GM21390 (cell line): Measurements from ENCODE around the gene NBPF14.
"Not testable (repeated sequence)": the region's sequence is repeated elsewhere in the genome, so short reads cannot be mapped to it uniquely, and the experiment has no call there.

ENCODE experiments used
- ATAC-seq: cut with Tn5 transposase; IDR thresholded peaks from one replicate; pipeline ENCODE4 v1.9.1; 2021; ENCODE audit not compliant: unreplicated experiment

Gene NBPF14

GRCh38 chr1:148595911-148596310, at the start of gene NBPF14:
NBPF14 (minus strand) TSS chr1:148596011; CDS start chr1:148595717, 294 bp downstream.
- ATAC-seq: not testable (repeated sequence)

GRCh38 chr1:148625451-148625850, 29.6 kb upstream of the NBPF14 start:
- ATAC-seq: not testable (repeated sequence)

GRCh38 chr1:148618216-148618615, 22.4 kb upstream of the NBPF14 start:
- not testable (repeated sequence) for ATAC-seq

- not testable (repeated sequence) for ATAC-seq
These were observed 9.5 kb upstream of the NBPF14 start for GRCh38 chr1:148605266-148605665.

GRCh38 chr1:148595360-148595759, 451 bp downstream of the NBPF14 start:
- ATAC-seq: not testable (repeated sequence)

- not testable (repeated sequence) for ATAC-seq
These were observed 4.7 kb downstream of the NBPF14 start for GRCh38 chr1:148591098-148591497.

- not testable (repeated sequence) for ATAC-seq
These were observed 63.7 kb downstream of the NBPF14 start for GRCh38 chr1:148532158-148532557.

- ATAC-seq: not testable (repeated sequence)
These were observed 66.7 kb downstream of the NBPF14 start for GRCh38 chr1:148529101-148529567.

GRCh38 chr1:148528591-148528990, 67.2 kb downstream of the NBPF14 start:
- not testable (repeated sequence) for ATAC-seq

- not testable (repeated sequence) for ATAC-seq
These were observed 69.2 kb downstream of the NBPF14 start for GRCh38 chr1:148526587-148526986.

GRCh38 chr1:148523205-148524144, 72.3 kb downstream of the NBPF14 start:
- ATAC-seq: peak; percentile 6

GRCh38 chr1:148522561-148523204, 73.1 kb downstream of the NBPF14 start:
- ATAC-seq: peak; percentile 81

- ATAC-seq: peak; percentile 44
These were observed 73.7 kb downstream of the NBPF14 start for GRCh38 chr1:148522072-148522471.

- ATAC-seq: not testable (repeated sequence)
These were observed 81.5 kb downstream of the NBPF14 start for GRCh38 chr1:148514310-148514709.

GRCh38 chr1:148512571-148513184, 83.1 kb downstream of the NBPF14 start:
- not testable (repeated sequence) for ATAC-seq

GRCh38 chr1:148493933-148494332, 101.9 kb downstream of the NBPF14 start:
- not testable (repeated sequence) for ATAC-seq

GRCh38 chr1:148483029-148483428, 112.8 kb downstream of the NBPF14 start, which contains the start of gene PPIAL4G:
PPIAL4G (minus strand) TSS chr1:148483302; CDS start chr1:148483252, 50 bp downstream.
- ATAC-seq: not testable (repeated sequence)
